Endothelial cell of umbilical vein (primary cell): ENCODE data around the gene DIS3L2.
"Not testable (repeated sequence)": the region's sequence is repeated elsewhere in the genome, so short reads cannot be mapped to it uniquely, and the experiment has no call there.

Experiments
- CTCF ChIP-seq, 2 donors: IDR thresholded peaks; 1 replicate in 1 of 2; 2 replicates in 1 of 2; pipeline ENCODE4 v1.5.1; 2011; ENCODE audit warnings: low read length in 2 of 2, mild to moderate bottlenecking in 2 of 2, moderate library complexity in 2 of 2, control low read depth in 1 of 2, inconsistent platforms in 1 of 2, low read depth in 1 of 2; ENCODE audit not compliant: insufficient read depth in 1 of 2; ENCODE audit errors: extremely low read depth in 1 of 2
- EZH2 ChIP-seq: IDR thresholded peaks from 2 replicates; pipeline ENCODE4 v1.6.1; 2012; ENCODE audit warnings: borderline replicate concordance, low read depth, mild to moderate bottlenecking, moderate library complexity, low read length, inconsistent platforms; ENCODE audit not compliant: severe bottlenecking
- GATA2 ChIP-seq: IDR thresholded peaks from 2 replicates; pipeline ENCODE4 v1.7.0; 2011; ENCODE audit warnings: low read depth, mild to moderate bottlenecking, moderate library complexity, mixed read lengths, low read length; ENCODE audit not compliant: insufficient read length, insufficient read depth
- JUN ChIP-seq: IDR thresholded peaks from 2 replicates; pipeline ENCODE4 v1.6.1; 2011; ENCODE audit warnings: borderline replicate concordance, low read depth; ENCODE audit not compliant: insufficient read length, insufficient read depth
- MAX ChIP-seq: IDR thresholded peaks from 2 replicates; pipeline ENCODE4 v1.6.1; 2011; ENCODE audit not compliant: insufficient read depth, insufficient read length
- POLR2A ChIP-seq: IDR thresholded peaks from 2 replicates; pipeline ENCODE4 v1.6.1; 2012; ENCODE audit warnings: low read depth, mild to moderate bottlenecking, control low read depth, low read length
- POLR2AphosphoS5 ChIP-seq: IDR thresholded peaks from 2 replicates; pipeline ENCODE4 v1.6.1; 2012; ENCODE audit warnings: low read depth, mild to moderate bottlenecking, control low read depth, low read length, moderate library complexity; ENCODE audit not compliant: insufficient read depth

- not testable (repeated sequence) for TF ChIP-seq GATA2; CTCF (IDR thresholded peaks at IDR 0.05; ENCODE audit: extremely low read depth in 1 of 2, insufficient read depth in 1 of 2, low read depth in 1 of 2, low read length in 2 of 2); POLR2A; POLR2AphosphoS5; EZH2; MAX; JUN
Measured at GRCh38 chr2:232115728-232116361, 154.3 kb downstream of the DIS3L2 start.
